Measurements from ENCODE around the gene NR4A2.

GRCh38 chr2:156363141-156363540 lies 30.6 kb upstream of the NR4A2 start:
- TF ChIP-seq POLR2A (IDR thresholded peaks at IDR 0.05; ENCODE audit: low read length) (no peak), GATA1 (IDR thresholded peaks at IDR 0.05; ENCODE audit: low read depth, low read length) (no peak)

All from erythroblast (primary cell).